AG09309 (cell line): ENCODE data around the gene ST6GALNAC2.
"Not testable (repeated sequence)": the region's sequence is repeated elsewhere in the genome, so short reads cannot be mapped to it uniquely, and the experiment has no call there.

Source experiments
- DNase-seq: peaks from one replicate; pipeline ENCODE4 v3.0.0-alpha.2; 2010; ENCODE audit warnings: low read depth
- H3K4me3 ChIP-seq: 2 replicates; pipeline ENCODE4 v1.5.1; 2011; ENCODE audit warnings: mild to moderate bottlenecking, low read depth, low read length, moderate library complexity; ENCODE audit not compliant: control insufficient read depth
- TF ChIP-seq, protein P1 (sequence below): IDR thresholded peaks from 2 replicates; pipeline ENCODE4 v1.5.1; 2011; ENCODE audit warnings: mild to moderate bottlenecking, low read depth, low read length, inconsistent platforms; ENCODE audit not compliant: insufficient read depth, control insufficient read depth; ENCODE audit errors: missing control alignments

Gene ST6GALNAC2

GRCh38 chr17:76612977-76613851 is 27.6 kb upstream of the ST6GALNAC2 start:
- H3K4me3 ChIP-seq: no peak overlapping the region
- no peak for DNase-seq
- TF ChIP-seq, protein P1, sequence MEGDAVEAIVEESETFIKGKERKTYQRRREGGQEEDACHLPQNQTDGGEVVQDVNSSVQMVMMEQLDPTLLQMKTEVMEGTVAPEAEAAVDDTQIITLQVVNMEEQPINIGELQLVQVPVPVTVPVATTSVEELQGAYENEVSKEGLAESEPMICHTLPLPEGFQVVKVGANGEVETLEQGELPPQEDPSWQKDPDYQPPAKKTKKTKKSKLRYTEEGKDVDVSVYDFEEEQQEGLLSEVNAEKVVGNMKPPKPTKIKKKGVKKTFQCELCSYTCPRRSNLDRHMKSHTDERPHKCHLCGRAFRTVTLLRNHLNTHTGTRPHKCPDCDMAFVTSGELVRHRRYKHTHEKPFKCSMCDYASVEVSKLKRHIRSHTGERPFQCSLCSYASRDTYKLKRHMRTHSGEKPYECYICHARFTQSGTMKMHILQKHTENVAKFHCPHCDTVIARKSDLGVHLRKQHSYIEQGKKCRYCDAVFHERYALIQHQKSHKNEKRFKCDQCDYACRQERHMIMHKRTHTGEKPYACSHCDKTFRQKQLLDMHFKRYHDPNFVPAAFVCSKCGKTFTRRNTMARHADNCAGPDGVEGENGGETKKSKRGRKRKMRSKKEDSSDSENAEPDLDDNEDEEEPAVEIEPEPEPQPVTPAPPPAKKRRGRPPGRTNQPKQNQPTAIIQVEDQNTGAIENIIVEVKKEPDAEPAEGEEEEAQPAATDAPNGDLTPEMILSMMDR: no peak

DNA sequence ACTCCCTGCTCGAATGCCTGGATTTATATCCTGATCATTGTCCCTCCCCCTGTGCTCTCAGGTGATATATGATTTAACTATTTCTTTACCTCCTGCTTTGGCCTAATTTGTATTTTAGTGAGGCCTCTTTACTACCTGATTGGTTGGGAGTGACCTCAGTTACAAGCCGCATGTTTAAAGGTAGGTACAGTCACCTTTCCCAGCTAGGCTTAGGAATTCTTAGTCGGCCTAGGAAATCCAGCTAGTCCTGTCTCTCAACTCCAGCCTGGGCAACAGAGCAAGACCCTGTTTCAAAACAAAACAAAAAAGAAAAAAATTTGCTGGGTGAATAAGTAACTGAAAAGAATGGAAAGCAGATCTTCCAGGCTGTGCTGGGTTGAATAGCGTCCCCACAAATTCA is 26.8 kb upstream of the ST6GALNAC2 start:
- TF ChIP-seq, protein P1: no peak
- no peak for DNase-seq
- no peak overlapping the region for H3K4me3 ChIP-seq

DNA sequence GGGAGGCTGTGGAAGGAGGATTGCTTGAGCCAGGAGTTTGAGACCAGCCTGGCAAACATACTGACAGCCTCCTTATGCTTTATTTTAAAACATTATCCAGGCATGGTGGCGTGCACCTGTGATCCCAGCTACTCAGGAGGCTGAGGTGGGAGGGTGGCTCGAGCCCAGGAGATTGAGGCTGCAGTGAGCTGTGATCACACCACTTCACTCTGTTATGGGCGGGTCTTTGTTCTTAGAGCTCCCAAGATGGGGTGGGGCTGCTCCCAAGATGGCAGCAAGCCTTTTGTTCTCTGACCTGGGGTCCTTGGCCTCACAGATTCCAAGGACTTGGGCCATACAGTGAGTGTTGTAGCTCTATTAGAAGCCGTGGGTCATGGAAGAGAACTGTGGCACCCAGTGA is 26.1 kb upstream of the ST6GALNAC2 start:
- DNase-seq: no peak
- TF ChIP-seq, protein P1: no peak
- no peak overlapping the region for H3K4me3 ChIP-seq

- not testable (repeated sequence) for DNase-seq, H3K4me3 ChIP-seq
Measured at GRCh38 chr17:76611080-76611749, 25.6 kb upstream of the ST6GALNAC2 start.

GRCh38 chr17:76606685-76607084 is 21.0 kb upstream of the ST6GALNAC2 start:
- not testable (repeated sequence) for DNase-seq, H3K4me3 ChIP-seq

- TF ChIP-seq, protein P1: no peak
- DNase-seq: no peak
- H3K4me3 ChIP-seq: no peak overlapping the region
Measured at GRCh38 chr17:76601065-76601464, 15.4 kb upstream of the ST6GALNAC2 start.

GRCh38 chr17:76599694-76600460 is 14.2 kb upstream of the ST6GALNAC2 start:
- H3K4me3 ChIP-seq: no peak overlapping the region
- TF ChIP-seq, protein P1: no peak
- no peak for DNase-seq
